SK-N-SH (cell line): ENCODE results near the gene GABRB1.

Experiments used
- CTCF ChIP-seq: fragments of 200-600 bp; sonication (generic); IDR thresholded peaks from 2 replicates; pipeline ENCODE4 v1.6.1; 2017; ENCODE audit warnings: antibody characterized with exemption, mild to moderate bottlenecking, moderate library complexity
- EP300 ChIP-seq, 2 experiments: IDR thresholded peaks; 2 replicates each; pipeline versions ENCODE4 v1.4.0 to v1.6.1; 2012; ENCODE audit warnings: borderline replicate concordance in 1 of 2, low read depth in 1 of 2, low read length in 1 of 2
- MAX ChIP-seq: IDR thresholded peaks from 2 replicates; pipeline ENCODE4 v1.4.0; 2012; ENCODE audit warnings: low read depth
- RCOR1 ChIP-seq: fragments of 150-350 bp; IDR thresholded peaks from 2 replicates; pipeline ENCODE4 v1.6.1; 2017; ENCODE audit warnings: antibody characterized with exemption, low read length
- REST ChIP-seq: IDR thresholded peaks from 2 replicates; pipeline ENCODE4 v1.6.1; 2012; ENCODE audit warnings: mild to moderate bottlenecking, low read depth, low read length, moderate library complexity
- SIN3A ChIP-seq: IDR thresholded peaks from 2 replicates; pipeline ENCODE4 v1.6.1; 2012; ENCODE audit warnings: low read depth, mild to moderate bottlenecking, low read length, moderate library complexity, borderline replicate concordance

- no peak for TF ChIP-seq SIN3A
- no peak for TF ChIP-seq RCOR1
- no peak for TF ChIP-seq CTCF
- no peak for TF ChIP-seq MAX
- no peak for TF ChIP-seq EP300 (IDR thresholded peaks at IDR 0.05; ENCODE audit: borderline replicate concordance in 1 of 2, low read depth in 1 of 2, low read length in 1 of 2)
- no peak for TF ChIP-seq REST
Observed at GRCh38 chr4:46993075-46994006, 38.0 kb upstream of the GABRB1 start, which contains the start of gene GABRA4.
